PC-9 (cell line): ENCODE data around the gene FLNB.

Experiments used
- CTCF ChIP-seq: fragments of 200-600 bp; sonication (generic); conservative IDR thresholded peaks from 2 replicates; pipeline ENCODE4 v1.6.1; 2017; ENCODE audit warnings: mixed run types, antibody characterized with exemption, mild to moderate bottlenecking, moderate library complexity
- EZH2 ChIP-seq: fragments of 200-600 bp; sonication (generic); IDR thresholded peaks from 2 replicates; pipeline ENCODE4 v1.8.0; 2017; ENCODE audit warnings: antibody characterized with exemption, low read depth

GRCh38 chr3:58062472-58062871, 54.2 kb downstream of the FLNB start:
- TF ChIP-seq CTCF (no peak), EZH2 (no peak)
